B cell (primary cell): ENCODE results near the gene FBN1. TPM values are rescaled to one million over a fixed set of nuclear protein-coding genes. Genes with fewer than 3 reads are reported as not detected.

ENCODE experiments used
- ATAC-seq: fragments of 200-7000 bp; cut with Tn5 transposase; one replicate; pipeline ENCODE4 v1.10.0; 2021; ENCODE audit warnings: low read depth, mild to moderate bottlenecking, moderate number of reproducible peaks, moderate library complexity
- CTCF ChIA-PET: fragments of 350-600 bp; sonication (Branson Sonifier 250); formaldehyde crosslinking; loops from one replicate; lab custom pipeline; 2021; ENCODE audit warnings: antibody characterized with exemption, inconsistent platforms; lab: Charles Lee
- POLR2A ChIA-PET: fragments of 350-600 bp; sonication (Branson Sonifier 250); formaldehyde crosslinking; loops from one replicate; lab custom pipeline; 2021; ENCODE audit warnings: antibody characterized with exemption; lab: Charles Lee
- DNase-seq: peaks from one replicate; pipeline ENCODE4 v3.0.0; 2013
- H2AFZ ChIP-seq: 2 replicates; pipeline ENCODE4 v1.6.1; 2012; ENCODE audit warnings: mild to moderate bottlenecking, low read depth, low read length; ENCODE audit not compliant: insufficient read depth, poor library complexity, severe bottlenecking
- H3K27ac ChIP-seq, 2 donors: 1 replicate in 1 of 2; 2 replicates in 1 of 2; pipeline ENCODE4 v1.5.1; 2012 to 2013; ENCODE audit warnings: low read length in 2 of 2, mild to moderate bottlenecking in 2 of 2, moderate library complexity in 1 of 2
- H3K27me3 ChIP-seq, 4 experiments: fragments of 200-600 bp in 1 of 4; sonication (generic) in 1 of 4; replicated peaks in 1 of 4; 1 replicate in 2 of 4; 2 replicates in 2 of 4; pipeline versions ENCODE4 v1.6.1 to v1.7.0; 2013 to 2016; ENCODE audit warnings: low read length in 3 of 4, mild to moderate bottlenecking in 2 of 4, mixed read lengths in 1 of 4, moderate library complexity in 1 of 4; ENCODE audit not compliant: insufficient read depth in 4 of 4, control insufficient read depth in 3 of 4; ENCODE audit errors: control extremely low read depth in 1 of 4
- H3K36me3 ChIP-seq, 2 experiments: replicated peaks in 1 of 2; 1 replicate in 1 of 2; 2 replicates in 1 of 2; pipeline versions ENCODE4 v1.6.1 to v1.7.1; 2013; ENCODE audit warnings: low read length in 1 of 2; ENCODE audit not compliant: insufficient read depth in 2 of 2, control insufficient read depth in 1 of 2; ENCODE audit errors: control extremely low read depth in 1 of 2, extremely low read depth in 1 of 2
- H3K4me1 ChIP-seq, 2 donors: fragments of 200-600 bp in 1 of 2; sonication (generic) in 1 of 2; 1 replicate in 1 of 2; 2 replicates in 1 of 2; pipeline versions ENCODE4 v1.5.1 to v1.6.1; 2013 to 2017; ENCODE audit warnings: low read length in 2 of 2; ENCODE audit not compliant: control insufficient read depth in 2 of 2, insufficient read depth in 2 of 2
- H3K4me2 ChIP-seq: replicated peaks from 2 replicates; pipeline ENCODE3; 2012; ENCODE audit warnings: mild to moderate bottlenecking, low read depth, low read length; ENCODE audit not compliant: poor library complexity, severe bottlenecking
- H3K4me3 ChIP-seq, 5 experiments: fragments of 200-600 bp in 1 of 5; sonication (generic) in 1 of 5; 1 replicate in 3 of 5; 2 replicates in 2 of 5; pipeline versions ENCODE4 v1.5.1 to v1.7.0; 2011 to 2016; ENCODE audit warnings: low read length in 4 of 5, mild to moderate bottlenecking in 4 of 5, low read depth in 2 of 5, control low read depth in 1 of 5, moderate library complexity in 1 of 5; ENCODE audit not compliant: insufficient read depth in 1 of 5; ENCODE audit errors: control extremely low read depth in 1 of 5, extremely low read depth in 1 of 5
- H3K79me2 ChIP-seq: fragments of 200-600 bp; sonication (generic); one replicate; pipeline ENCODE4 v1.6.0; 2016; ENCODE audit warnings: low read length; ENCODE audit not compliant: control insufficient read depth, insufficient read depth
- H3K9ac ChIP-seq: fragments of 200-600 bp; sonication (generic); 2 replicates; pipeline ENCODE4 v1.6.1; 2017; ENCODE audit warnings: mild to moderate bottlenecking, low read length, moderate library complexity
- H3K9me3 ChIP-seq, 3 donors: one replicate each; pipeline versions ENCODE4 v1.6.1 to v1.7.1; 2013; ENCODE audit warnings: low read length in 2 of 3; ENCODE audit not compliant: control insufficient read depth in 2 of 3, insufficient read depth in 1 of 3; ENCODE audit errors: control extremely low read depth in 1 of 3
- H4K20me1 ChIP-seq: 2 replicates; pipeline ENCODE4 v1.6.0; 2012; ENCODE audit warnings: mild to moderate bottlenecking, low read length; ENCODE audit not compliant: insufficient read depth, control insufficient read depth, poor library complexity, severe bottlenecking
- H3K27ac Mint-ChIP-seq: one replicate; pipeline ENCODE4 v1.8.0; 2021; ENCODE audit warnings: mixed read lengths
- H3K27me3 Mint-ChIP-seq: one replicate; pipeline ENCODE4 v1.8.0; 2021; ENCODE audit warnings: mixed read lengths
- H3K4me1 Mint-ChIP-seq: one replicate; pipeline ENCODE4 v1.8.0; 2021; ENCODE audit warnings: mixed read lengths
- H3K4me3 Mint-ChIP-seq: one replicate; pipeline ENCODE4 v1.8.0; 2021; ENCODE audit warnings: mixed read lengths
- H3K9me3 Mint-ChIP-seq: one replicate; pipeline ENCODE4 v1.8.0; 2022; ENCODE audit warnings: mixed read lengths; ENCODE audit not compliant: insufficient read depth
- EZH2 ChIP-seq: IDR thresholded peaks from 2 replicates; pipeline ENCODE4 v1.6.1; 2012; ENCODE audit warnings: borderline replicate concordance, low read depth, mild to moderate bottlenecking, moderate library complexity, low read length; ENCODE audit not compliant: insufficient read depth, poor library complexity, severe bottlenecking
- WGBS: methylation state at CpG from one replicate; pipeline ENCODE4 v1.1.5; 2013; ENCODE audit warnings: missing lambda C conversion rate; ENCODE audit not compliant: insufficient coverage; 5-methylcytosine and 5-hydroxymethylcytosine counted together
- intact Hi-C: fragments of 100-400 bp; cut with micrococcal nuclease; formaldehyde crosslinking; loops from one replicate; pipeline ENCODE4 v1.10.0; 2022
- polyA plus RNA-seq: library from polyadenylated mRNA; depleted of rRNA; stranded (reverse); fragments of >200 nt; gene quantifications from 2 replicates; pipeline ENCODE4 v1.2.3, GENCODE V29; 2012
- total RNA-seq, 2 donors: library from RNA; stranded (reverse); fragments of 120-200 nt in 1 of 2; gene quantifications; 1 replicate in 1 of 2; 2 replicates in 1 of 2; pipeline versions ENCODE4 v1.2.3 to v1.2.4, GENCODE V29; 2013 to 2022
- TF ChIP-seq, protein P1 (sequence below): fragments of 200-600 bp; IDR thresholded peaks from one replicate; pipeline ENCODE4 v1.8.0; 2022; ENCODE audit warnings: antibody characterized with exemption, mild to moderate bottlenecking

Gene FBN1
- total and polyA plus RNA-seq, 2 donors (not counting 1 experiment from before 2014, with no cell fraction given): 0.15 to 0.25 TPM

DNA sequence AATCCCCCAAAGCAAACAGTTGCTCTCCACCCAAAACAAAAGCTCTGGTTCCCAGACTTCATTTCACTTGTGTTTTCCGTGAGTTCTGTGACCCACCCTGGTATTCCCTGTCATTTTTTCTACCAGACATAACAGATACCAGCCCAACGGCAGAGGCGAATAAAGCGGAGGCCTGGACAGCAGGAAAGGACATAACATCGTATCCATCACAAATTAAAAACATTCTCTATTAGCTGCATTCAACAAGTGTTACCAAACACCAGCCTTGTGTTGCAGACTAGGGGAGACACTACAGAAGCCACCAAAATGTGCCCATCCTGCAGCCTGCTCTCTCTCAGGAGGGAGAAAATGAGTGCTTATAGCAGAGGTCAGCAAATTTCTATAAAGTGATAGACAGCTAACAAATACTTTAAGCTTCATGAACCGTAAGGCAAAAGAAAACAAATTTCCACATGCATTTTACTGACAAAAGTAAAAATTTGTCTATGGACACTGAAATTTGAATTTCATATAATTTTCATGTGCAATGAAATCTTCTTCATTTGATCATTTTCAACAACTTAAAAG, 7.1 kb upstream of the FBN1 start:
- H3K27ac ChIP-seq: no peak overlapping the region
- no peaks in the 10 kb centered on the region for H3K4me1 ChIP-seq
- H3K4me3 ChIP-seq: no peak overlapping the region
- no peak overlapping the region for H3K9ac ChIP-seq
- TF ChIP-seq, protein P1, sequence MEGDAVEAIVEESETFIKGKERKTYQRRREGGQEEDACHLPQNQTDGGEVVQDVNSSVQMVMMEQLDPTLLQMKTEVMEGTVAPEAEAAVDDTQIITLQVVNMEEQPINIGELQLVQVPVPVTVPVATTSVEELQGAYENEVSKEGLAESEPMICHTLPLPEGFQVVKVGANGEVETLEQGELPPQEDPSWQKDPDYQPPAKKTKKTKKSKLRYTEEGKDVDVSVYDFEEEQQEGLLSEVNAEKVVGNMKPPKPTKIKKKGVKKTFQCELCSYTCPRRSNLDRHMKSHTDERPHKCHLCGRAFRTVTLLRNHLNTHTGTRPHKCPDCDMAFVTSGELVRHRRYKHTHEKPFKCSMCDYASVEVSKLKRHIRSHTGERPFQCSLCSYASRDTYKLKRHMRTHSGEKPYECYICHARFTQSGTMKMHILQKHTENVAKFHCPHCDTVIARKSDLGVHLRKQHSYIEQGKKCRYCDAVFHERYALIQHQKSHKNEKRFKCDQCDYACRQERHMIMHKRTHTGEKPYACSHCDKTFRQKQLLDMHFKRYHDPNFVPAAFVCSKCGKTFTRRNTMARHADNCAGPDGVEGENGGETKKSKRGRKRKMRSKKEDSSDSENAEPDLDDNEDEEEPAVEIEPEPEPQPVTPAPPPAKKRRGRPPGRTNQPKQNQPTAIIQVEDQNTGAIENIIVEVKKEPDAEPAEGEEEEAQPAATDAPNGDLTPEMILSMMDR: no peak
- TF ChIP-seq EZH2: no peak
- Mint-ChIP-seq H3K27ac (no peak overlapping the region), H3K27me3 (peaks cover 9% of the 10 kb centered on the region), H3K9me3 (no peaks in the 10 kb centered on the region), H3K4me1 (no peaks in the 10 kb centered on the region), H3K4me3 (no peak overlapping the region)
- POLR2A ChIA-PET: no interaction called here
- DNase-seq (no peak), ATAC-seq (no peak)
- H4K20me1 ChIP-seq: no peaks in the 10 kb centered on the region
- H3K27me3 ChIP-seq: no peaks in the 10 kb centered on the region
- WGBS: 98% methylated on average over 5 of the region's 6 CpGs
- CTCF ChIA-PET: no interaction called here
- intact Hi-C loops: no loop called here
- no peaks in the 10 kb centered on the region for H3K9me3 ChIP-seq
- H3K79me2 ChIP-seq: no peaks in the 10 kb centered on the region
- no peak overlapping the region for H2AFZ ChIP-seq
- no peak overlapping the region for H3K4me2 ChIP-seq
- no peaks in the 10 kb centered on the region for H3K36me3 ChIP-seq

DNA sequence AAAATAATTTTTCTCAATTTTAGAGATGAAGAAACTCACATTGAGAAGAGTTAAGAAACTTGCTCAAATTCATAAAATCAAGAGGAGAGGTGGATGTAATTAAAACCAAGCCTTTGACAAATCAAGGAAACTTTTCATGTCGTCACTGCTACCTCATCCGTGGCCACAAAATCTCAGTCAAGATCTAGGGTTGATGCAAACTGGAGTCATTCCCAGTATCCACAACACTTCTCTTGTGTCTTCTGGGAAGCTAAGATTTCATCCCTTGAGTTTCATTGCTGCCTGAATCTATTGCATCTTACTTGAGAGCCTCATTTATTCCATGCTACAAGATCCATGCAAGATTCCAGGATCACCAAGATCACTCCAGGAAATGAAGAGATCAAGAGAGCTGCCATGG, 5.4 kb upstream of the FBN1 start:
- H3K4me3 Mint-ChIP-seq: no peak overlapping the region
- CTCF ChIA-PET: no interaction called here

More for the DNA sequence above, 5.4 kb upstream of the FBN1 start:
- Histone ChIP-seq H3K4me3 (no peak overlapping the region), H3K27me3 (peaks cover 0 to 14% (median 1%) of the 10 kb centered on the region in 4 experiments), H2AFZ (no peak overlapping the region), H3K4me1 (no peaks in the 10 kb centered on the region), H3K4me2 (no peak overlapping the region), H3K27ac (no peak overlapping the region), H3K9me3 (no peaks in the 10 kb centered on the region), H3K79me2 (no peaks in the 10 kb centered on the region), H3K36me3 (no peaks in the 10 kb centered on the region), H4K20me1 (no peaks in the 10 kb centered on the region), H3K9ac (no peak overlapping the region)
- no peak overlapping the region for H3K27ac Mint-ChIP-seq
- peaks cover 21% of the 10 kb centered on the region for H3K27me3 Mint-ChIP-seq
- no peak for ATAC-seq
- WGBS: 100% methylated on average over 1 of the region's 2 CpGs
- intact Hi-C loops: no loop called here
- H3K9me3 Mint-ChIP-seq: no peaks in the 10 kb centered on the region
- peaks cover 4% of the 10 kb centered on the region for H3K4me1 Mint-ChIP-seq
- no peak for TF ChIP-seq EZH2
- TF ChIP-seq, protein P1: no peak
- no peak for DNase-seq
- POLR2A ChIA-PET: no interaction called here
